Endodermal cell (in vitro differentiated cells): ENCODE data around the gene GPR75. TPM values are rescaled to one million over a fixed set of nuclear protein-coding genes. Genes with fewer than 3 reads are reported as not detected.

Source experiments
- DNase-seq: peaks from one replicate; pipeline ENCODE4 v3.0.0-alpha.2; 2017
- H3K27ac ChIP-seq: 2 replicates; pipeline ENCODE4 v1.5.1; 2013; ENCODE audit warnings: mild to moderate bottlenecking, low read depth, low read length, moderate library complexity
- H3K27me3 ChIP-seq: 2 replicates; pipeline ENCODE4 v1.6.1; 2013; ENCODE audit warnings: mild to moderate bottlenecking, low read length, moderate library complexity; ENCODE audit not compliant: insufficient read depth, control insufficient read depth, poor library complexity, severe bottlenecking
- H3K36me3 ChIP-seq: 2 replicates; pipeline ENCODE4 v1.7.0; 2013; ENCODE audit warnings: mild to moderate bottlenecking, low read length, moderate library complexity; ENCODE audit not compliant: control insufficient read depth, insufficient read depth
- H3K4me1 ChIP-seq: one replicate; pipeline ENCODE4 v1.7.0; 2013; ENCODE audit warnings: low read length; ENCODE audit not compliant: control insufficient read depth, insufficient read depth
- H3K4me3 ChIP-seq: 2 replicates; pipeline ENCODE4 v1.5.1; 2013; ENCODE audit warnings: mild to moderate bottlenecking, low read length, moderate library complexity
- H3K9ac ChIP-seq: 2 replicates; pipeline ENCODE4 v1.6.1; 2013; ENCODE audit warnings: mild to moderate bottlenecking, low read length, moderate library complexity; ENCODE audit not compliant: poor library complexity, severe bottlenecking; ENCODE audit errors: extremely low read depth
- H3K9me3 ChIP-seq: 2 replicates; pipeline ENCODE4 v1.6.1; 2013; ENCODE audit warnings: mild to moderate bottlenecking, low read length, moderate library complexity; ENCODE audit not compliant: control insufficient read depth
- H3K27ac Mint-ChIP-seq: 2 replicates; pipeline ENCODE4 v1.8.0; 2020; ENCODE audit warnings: mixed read lengths
- H3K27me3 Mint-ChIP-seq: 2 replicates; pipeline ENCODE4 v1.8.0; 2021; ENCODE audit warnings: mild to moderate bottlenecking, mixed read lengths; ENCODE audit not compliant: insufficient read depth
- H3K36me3 Mint-ChIP-seq: 2 replicates; pipeline ENCODE4 v1.8.0; 2020; ENCODE audit warnings: low read depth, mixed read lengths
- H3K4me1 Mint-ChIP-seq: 2 replicates; pipeline ENCODE4 v1.8.0; 2020; ENCODE audit warnings: mixed read lengths
- H3K4me3 Mint-ChIP-seq: 2 replicates; pipeline ENCODE4 v1.8.0; 2020; ENCODE audit warnings: mild to moderate bottlenecking, moderate library complexity, mixed read lengths
- H3K9me3 Mint-ChIP-seq: 2 replicates; pipeline ENCODE4 v1.8.0; 2020; ENCODE audit warnings: mild to moderate bottlenecking, mixed read lengths
- CTCF ChIP-seq: fragments of 200-600 bp; sonication (generic); conservative IDR thresholded peaks from 2 replicates; pipeline ENCODE4 v1.5.0; 2021; ENCODE audit warnings: antibody characterized with exemption, mild to moderate bottlenecking
- WGBS, 2 experiments: methylation state at CpG; one replicate each; pipeline versions ENCODE4 v1.1.5 to v1.1.7; 2013; ENCODE audit warnings: missing lambda C conversion rate in 2 of 2, mixed read lengths in 1 of 2; ENCODE audit not compliant: insufficient coverage in 1 of 2, insufficient read length in 1 of 2; 5-methylcytosine and 5-hydroxymethylcytosine counted together
- total RNA-seq, 2 donors: library from RNA; stranded (reverse); fragmentation: NEBNext Ultra II Directional in 1 of 2; extraction: Animal tissue kit (Norgen Biotek cat#: 25700) in 1 of 2; gene quantifications; 2 replicates in 1 of 2; 3 replicates in 1 of 2; pipeline ENCODE4 v1.2.1, GENCODE V29; 2021

Gene GPR75
- total RNA-seq, 2 donors from 2014 or later, result 3.6 to 6.7 TPM

- Mint-ChIP-seq H3K4me3 (no peak overlapping the region), H3K27ac (no peak overlapping the region), H3K27me3 (no peaks in the 10 kb centered on the region), H3K9me3 (no peaks in the 10 kb centered on the region), H3K4me1 (no peaks in the 10 kb centered on the region), H3K36me3 (peaks cover 85% of the 10 kb centered on the region)
- no peak for DNase-seq
- Histone ChIP-seq H3K27me3 (no peaks in the 10 kb centered on the region), H3K9ac (no peak overlapping the region), H3K36me3 (peaks cover 98% of the 10 kb centered on the region), H3K27ac (no peak overlapping the region), H3K4me1 (no peaks in the 10 kb centered on the region), H3K4me3 (no peak overlapping the region), H3K9me3 (no peaks in the 10 kb centered on the region)
- TF ChIP-seq CTCF, result no peak
- WGBS, 2 experiments, result 93 to 100% methylated on average over 1 to 5 of the region's 5 CpGs
Observed at GRCh38 chr2:53886406-53887280, 26.9 kb upstream of the GPR75 start.

DNA sequence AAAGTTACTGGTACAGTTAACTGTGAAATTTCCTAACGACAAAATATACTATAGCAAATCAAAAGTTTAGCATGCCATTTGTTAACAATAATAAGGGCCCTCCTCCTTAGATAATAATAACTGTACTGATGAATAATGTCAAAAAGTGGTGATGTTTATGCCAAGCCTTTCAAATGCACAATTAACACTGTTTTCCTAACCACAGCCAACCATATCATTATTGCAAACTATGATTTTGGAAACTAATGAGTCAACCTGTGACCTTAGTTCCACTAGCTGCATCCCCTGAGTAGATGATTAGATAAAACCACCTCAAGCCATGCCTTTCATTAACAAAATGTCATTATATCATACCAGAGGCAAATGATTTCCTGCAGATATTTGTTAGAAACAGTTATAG is 25.1 kb upstream of the GPR75 start:
- Mint-ChIP-seq H3K27ac (no peak overlapping the region), H3K4me1 (no peaks in the 10 kb centered on the region), H3K36me3 (peaks cover 86% of the 10 kb centered on the region), H3K9me3 (no peaks in the 10 kb centered on the region), H3K27me3 (no peaks in the 10 kb centered on the region), H3K4me3 (no peak overlapping the region)
- Histone ChIP-seq H3K4me3 (no peak overlapping the region), H3K36me3 (peaks cover 98% of the 10 kb centered on the region), H3K9ac (no peak overlapping the region), H3K27ac (no peak overlapping the region), H3K9me3 (peaks cover 10% of the 10 kb centered on the region), H3K4me1 (no peaks in the 10 kb centered on the region), H3K27me3 (no peaks in the 10 kb centered on the region)
- WGBS, 2 experiments, result no CpG with 5 or more reads among the region's 1 CpG
- no peak for DNase-seq
- TF ChIP-seq CTCF, result no peak

DNA sequence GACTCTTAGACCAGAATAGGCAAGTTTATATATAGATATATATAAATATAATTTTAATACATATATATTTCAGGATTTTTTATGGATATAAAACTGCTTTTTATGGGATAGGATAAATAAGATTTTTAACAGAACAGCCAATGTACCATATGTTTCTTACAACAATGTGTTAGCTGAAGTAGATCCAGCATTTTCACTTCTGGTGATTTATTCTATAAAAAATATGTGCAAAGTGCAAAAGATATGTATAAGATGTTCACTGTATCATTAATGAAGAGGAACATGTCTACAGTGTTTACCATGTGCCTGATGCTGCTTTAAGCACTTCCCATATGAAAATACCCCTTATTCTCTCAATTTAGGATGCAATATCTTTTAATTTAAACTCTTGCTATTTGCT is 22.2 kb upstream of the GPR75 start:
- peaks cover 97% of the 10 kb centered on the region for H3K36me3 ChIP-seq
- H3K4me1 Mint-ChIP-seq, result no peaks in the 10 kb centered on the region
- H3K36me3 Mint-ChIP-seq, result peaks cover 88% of the 10 kb centered on the region
- no peak overlapping the region for H3K4me3 ChIP-seq
- peaks cover 16% of the 10 kb centered on the region for H3K9me3 ChIP-seq
- no peaks in the 10 kb centered on the region for H3K4me1 ChIP-seq
- TF ChIP-seq CTCF, result no peak
- H3K27ac Mint-ChIP-seq, result no peak overlapping the region
- no peak overlapping the region for H3K4me3 Mint-ChIP-seq
- H3K9ac ChIP-seq, result no peak overlapping the region
- no peak overlapping the region for H3K27ac ChIP-seq
- H3K27me3 Mint-ChIP-seq, result no peaks in the 10 kb centered on the region
- DNase-seq, result no peak
- peaks cover 11% of the 10 kb centered on the region for H3K9me3 Mint-ChIP-seq
- H3K27me3 ChIP-seq, result no peaks in the 10 kb centered on the region
